Ishikawa (cell line): ENCODE data around the gene NECTIN1.

Experiments used
- CEBPB ChIP-seq: IDR thresholded peaks from 2 replicates; pipeline ENCODE4 v1.6.1; 2012
- EGR1 ChIP-seq: IDR thresholded peaks from 2 replicates; pipeline ENCODE4 v1.6.1; 2012
- EP300 ChIP-seq: IDR thresholded peaks from 2 replicates; pipeline ENCODE4 v1.6.1; 2012; ENCODE audit warnings: borderline replicate concordance
- RAD21 ChIP-seq: IDR thresholded peaks from 2 replicates; pipeline ENCODE4 v1.6.1; 2012; ENCODE audit warnings: low read depth
- TAF1 ChIP-seq: IDR thresholded peaks from 2 replicates; pipeline ENCODE4 v1.6.1; 2012; ENCODE audit warnings: low read depth, mild to moderate bottlenecking
- YY1 ChIP-seq: IDR thresholded peaks from 2 replicates; pipeline ENCODE4 v1.6.1; 2012; ENCODE audit warnings: low read depth
- ZBTB7A ChIP-seq: IDR thresholded peaks from 2 replicates; pipeline ENCODE4 v1.6.1; 2012; ENCODE audit warnings: low read depth
- TF ChIP-seq, protein P1 (sequence below): IDR thresholded peaks from 2 replicates; pipeline ENCODE4 v1.6.1; 2012; ENCODE audit warnings: low read depth, mild to moderate bottlenecking

DNA sequence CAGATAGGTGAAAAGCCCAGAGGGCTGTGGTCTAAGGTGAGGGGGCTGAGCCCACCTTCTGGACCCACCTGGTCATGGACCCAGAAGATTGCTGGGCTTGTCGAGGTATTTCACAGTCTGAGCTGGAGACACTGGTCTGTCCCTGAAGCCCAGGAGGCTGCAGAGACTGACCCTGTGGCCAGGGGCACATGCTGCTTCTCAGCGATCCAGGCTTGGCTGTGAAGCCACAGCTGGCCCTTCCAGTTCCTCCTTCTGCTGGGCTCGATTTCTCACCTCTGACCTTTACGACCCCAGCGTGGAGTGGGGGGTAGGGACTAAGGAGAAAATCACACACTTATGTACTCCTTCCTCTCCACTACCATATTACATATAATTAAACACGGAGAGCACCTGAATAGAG, 88.5 kb downstream of the NECTIN1 start:
- no peak for TF ChIP-seq YY1
- no peak for TF ChIP-seq EGR1
- no peak for TF ChIP-seq CEBPB
- no peak for TF ChIP-seq RAD21
- TF ChIP-seq, protein P1, sequence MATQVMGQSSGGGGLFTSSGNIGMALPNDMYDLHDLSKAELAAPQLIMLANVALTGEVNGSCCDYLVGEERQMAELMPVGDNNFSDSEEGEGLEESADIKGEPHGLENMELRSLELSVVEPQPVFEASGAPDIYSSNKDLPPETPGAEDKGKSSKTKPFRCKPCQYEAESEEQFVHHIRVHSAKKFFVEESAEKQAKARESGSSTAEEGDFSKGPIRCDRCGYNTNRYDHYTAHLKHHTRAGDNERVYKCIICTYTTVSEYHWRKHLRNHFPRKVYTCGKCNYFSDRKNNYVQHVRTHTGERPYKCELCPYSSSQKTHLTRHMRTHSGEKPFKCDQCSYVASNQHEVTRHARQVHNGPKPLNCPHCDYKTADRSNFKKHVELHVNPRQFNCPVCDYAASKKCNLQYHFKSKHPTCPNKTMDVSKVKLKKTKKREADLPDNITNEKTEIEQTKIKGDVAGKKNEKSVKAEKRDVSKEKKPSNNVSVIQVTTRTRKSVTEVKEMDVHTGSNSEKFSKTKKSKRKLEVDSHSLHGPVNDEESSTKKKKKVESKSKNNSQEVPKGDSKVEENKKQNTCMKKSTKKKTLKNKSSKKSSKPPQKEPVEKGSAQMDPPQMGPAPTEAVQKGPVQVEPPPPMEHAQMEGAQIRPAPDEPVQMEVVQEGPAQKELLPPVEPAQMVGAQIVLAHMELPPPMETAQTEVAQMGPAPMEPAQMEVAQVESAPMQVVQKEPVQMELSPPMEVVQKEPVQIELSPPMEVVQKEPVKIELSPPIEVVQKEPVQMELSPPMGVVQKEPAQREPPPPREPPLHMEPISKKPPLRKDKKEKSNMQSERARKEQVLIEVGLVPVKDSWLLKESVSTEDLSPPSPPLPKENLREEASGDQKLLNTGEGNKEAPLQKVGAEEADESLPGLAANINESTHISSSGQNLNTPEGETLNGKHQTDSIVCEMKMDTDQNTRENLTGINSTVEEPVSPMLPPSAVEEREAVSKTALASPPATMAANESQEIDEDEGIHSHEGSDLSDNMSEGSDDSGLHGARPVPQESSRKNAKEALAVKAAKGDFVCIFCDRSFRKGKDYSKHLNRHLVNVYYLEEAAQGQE: no peak
- no peak for TF ChIP-seq EP300
- TF ChIP-seq ZBTB7A: no peak
- TF ChIP-seq TAF1: no peak
